Breast epithelium (tissue), 4 donors: ENCODE results near the gene RPP21. TPM values are rescaled to one million over a fixed set of nuclear protein-coding genes. Genes with fewer than 3 reads are reported as not detected.

Source experiments
- DNase-seq, 2 donors: peaks; one replicate each; pipeline ENCODE4 v3.0.0-alpha.2; 2019; ENCODE audit warnings: low spot score in 2 of 2
- H3K27ac ChIP-seq, 2 donors: fragments of 200-600 bp; sonication (generic) in 1 of 2; one replicate each; pipeline ENCODE4 v1.5.1; 2016 to 2019; ENCODE audit warnings: mild to moderate bottlenecking in 1 of 2
- H3K27me3 ChIP-seq, 2 donors: fragments of 200-600 bp; sonication (generic) in 1 of 2; one replicate each; pipeline versions ENCODE4 v1.5.1 to v1.6.0; 2017 to 2019; ENCODE audit warnings: control low read depth in 1 of 2, mild to moderate bottlenecking in 1 of 2
- H3K36me3 ChIP-seq: fragments of 200-600 bp; one replicate; pipeline ENCODE4 v1.5.1; 2019
- H3K4me1 ChIP-seq, 2 donors: fragments of 200-600 bp; sonication (generic); one replicate each; pipeline ENCODE4 v1.5.1; 2016 to 2019; ENCODE audit warnings: control low read depth in 1 of 2
- H3K4me3 ChIP-seq, 3 donors: fragments of 200-600 bp; sonication (generic); 1 replicate in 2 of 3; 2 replicates in 1 of 3; pipeline ENCODE4 v1.5.1; 2016 to 2019; ENCODE audit warnings: mild to moderate bottlenecking in 3 of 3, moderate library complexity in 2 of 3
- H3K9me3 ChIP-seq, 2 donors: fragments of 200-600 bp; sonication (generic) in 1 of 2; one replicate each; pipeline ENCODE4 v1.5.1; 2016 to 2019; ENCODE audit warnings: control low read depth in 1 of 2
- POLR2A ChIP-seq: fragments of 450-650 bp; IDR thresholded peaks from one replicate; pipeline ENCODE4 v1.6.1; 2016; ENCODE audit warnings: antibody characterized with exemption, mild to moderate bottlenecking, moderate library complexity
- POLR2AphosphoS5 ChIP-seq, 3 donors: sonication (generic); formaldehyde crosslinking; IDR thresholded peaks; one replicate each; pipeline ENCODE4 v1.6.1; 2017; ENCODE audit warnings: antibody characterized with exemption in 3 of 3
- intact Hi-C: fragments of 100-400 bp; cut with DNase I; formaldehyde crosslinking; loops from one replicate; pipeline ENCODE4 v1.15.1; 2023; ENCODE audit warnings: low total_unique reads
- total RNA-seq, 3 donors: library from RNA; depleted of rRNA; stranded (reverse); fragments of >200 nt; gene quantifications; one replicate each; pipeline ENCODE4 v1.1.0, GENCODE V29; 2016
- TF ChIP-seq, protein P1 (sequence below), 3 donors: fragments of 450-650 bp; IDR thresholded peaks; one replicate each; pipeline ENCODE4 v1.5.1; 2016 to 2017; ENCODE audit warnings: antibody characterized with exemption in 3 of 3, mild to moderate bottlenecking in 3 of 3, moderate library complexity in 3 of 3

RPP21 gene
- total RNA-seq, 3 donors from 2014 or later, result 59.0 to 69.6 (median 67.8) TPM

DNA sequence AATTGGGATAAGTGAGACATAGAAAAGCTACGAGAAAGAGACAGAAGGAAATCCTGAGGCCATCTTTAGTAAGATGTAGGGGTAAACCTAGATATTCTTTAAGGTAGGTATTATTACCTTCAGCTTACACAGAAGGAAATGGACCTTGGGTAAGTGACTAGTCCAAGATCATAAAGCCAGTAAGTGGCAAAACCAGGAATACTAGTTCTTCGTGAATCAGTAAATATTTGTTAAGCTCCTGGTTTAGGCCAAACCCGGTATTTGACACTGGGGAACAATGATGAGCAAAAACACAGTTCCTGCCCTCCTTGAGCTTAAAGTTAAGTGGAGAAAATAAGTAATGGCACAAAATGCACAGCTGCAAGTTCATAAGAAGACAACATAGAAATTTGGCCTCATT lies 13.0 kb upstream of the RPP21 start:
- DNase-seq, result no peak
- no peak overlapping the region for H3K4me3 ChIP-seq
- H3K9me3 ChIP-seq, result no peaks in the 10 kb centered on the region
- H3K27me3 ChIP-seq, result no peaks in the 10 kb centered on the region
- TF ChIP-seq POLR2A (no peak), POLR2AphosphoS5 (IDR thresholded peaks at IDR 0.05) (no peak)
- TF ChIP-seq, protein P1, sequence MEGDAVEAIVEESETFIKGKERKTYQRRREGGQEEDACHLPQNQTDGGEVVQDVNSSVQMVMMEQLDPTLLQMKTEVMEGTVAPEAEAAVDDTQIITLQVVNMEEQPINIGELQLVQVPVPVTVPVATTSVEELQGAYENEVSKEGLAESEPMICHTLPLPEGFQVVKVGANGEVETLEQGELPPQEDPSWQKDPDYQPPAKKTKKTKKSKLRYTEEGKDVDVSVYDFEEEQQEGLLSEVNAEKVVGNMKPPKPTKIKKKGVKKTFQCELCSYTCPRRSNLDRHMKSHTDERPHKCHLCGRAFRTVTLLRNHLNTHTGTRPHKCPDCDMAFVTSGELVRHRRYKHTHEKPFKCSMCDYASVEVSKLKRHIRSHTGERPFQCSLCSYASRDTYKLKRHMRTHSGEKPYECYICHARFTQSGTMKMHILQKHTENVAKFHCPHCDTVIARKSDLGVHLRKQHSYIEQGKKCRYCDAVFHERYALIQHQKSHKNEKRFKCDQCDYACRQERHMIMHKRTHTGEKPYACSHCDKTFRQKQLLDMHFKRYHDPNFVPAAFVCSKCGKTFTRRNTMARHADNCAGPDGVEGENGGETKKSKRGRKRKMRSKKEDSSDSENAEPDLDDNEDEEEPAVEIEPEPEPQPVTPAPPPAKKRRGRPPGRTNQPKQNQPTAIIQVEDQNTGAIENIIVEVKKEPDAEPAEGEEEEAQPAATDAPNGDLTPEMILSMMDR (IDR thresholded peaks at IDR 0.05), result no peak
- no peaks in the 10 kb centered on the region for H3K36me3 ChIP-seq
- no peak overlapping the region for H3K27ac ChIP-seq
- no peaks in the 10 kb centered on the region for H3K4me1 ChIP-seq
- intact Hi-C loops, result no loop called here

DNA sequence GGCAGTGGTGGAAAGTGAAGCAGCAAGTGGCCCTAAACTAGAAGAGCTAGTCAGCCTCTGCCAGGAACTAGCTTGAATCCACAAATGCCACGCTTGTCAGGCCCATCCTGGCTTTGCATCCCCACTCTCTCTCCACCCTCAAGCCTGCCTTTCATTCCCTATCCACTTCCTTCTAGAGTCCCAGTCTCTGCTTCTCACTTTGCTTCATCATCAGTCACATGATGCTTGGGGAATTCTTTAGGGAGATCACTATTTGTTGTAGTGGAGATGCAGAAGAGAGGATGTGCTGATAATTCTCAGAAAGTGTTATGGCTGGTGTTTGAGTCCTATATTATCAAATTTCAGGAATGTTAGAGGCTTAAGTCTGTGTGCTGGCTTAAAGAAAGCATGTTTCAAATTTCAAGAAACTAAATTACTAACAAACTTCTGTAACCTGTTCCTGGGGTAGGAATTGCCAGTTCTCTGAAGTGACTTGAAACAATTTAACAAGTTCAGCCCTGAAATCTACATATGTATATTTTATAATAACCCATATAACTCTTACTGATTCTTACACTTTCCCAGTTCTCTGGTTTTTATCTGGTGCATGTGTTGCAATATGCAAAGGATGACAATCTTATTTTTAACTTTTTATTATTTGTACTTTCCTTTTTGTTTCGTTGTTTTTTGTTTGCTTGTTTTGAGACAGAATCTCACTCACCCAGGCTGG lies 10.7 kb upstream of the RPP21 start:
- H3K4me3 ChIP-seq, result no peak overlapping the region
- no peaks in the 10 kb centered on the region for H3K27me3 ChIP-seq
- H3K36me3 ChIP-seq, result no peaks in the 10 kb centered on the region
- no peak for DNase-seq
- intact Hi-C loops, result no loop called here
- H3K4me1 ChIP-seq, result no peaks in the 10 kb centered on the region
- H3K9me3 ChIP-seq, result no peaks in the 10 kb centered on the region
- H3K27ac ChIP-seq, result no peak overlapping the region
- TF ChIP-seq POLR2A, result no peak
- no peak for TF ChIP-seq POLR2AphosphoS5 (IDR thresholded peaks at IDR 0.05)
- TF ChIP-seq, protein P1 (IDR thresholded peaks at IDR 0.05), result no peak

DNA sequence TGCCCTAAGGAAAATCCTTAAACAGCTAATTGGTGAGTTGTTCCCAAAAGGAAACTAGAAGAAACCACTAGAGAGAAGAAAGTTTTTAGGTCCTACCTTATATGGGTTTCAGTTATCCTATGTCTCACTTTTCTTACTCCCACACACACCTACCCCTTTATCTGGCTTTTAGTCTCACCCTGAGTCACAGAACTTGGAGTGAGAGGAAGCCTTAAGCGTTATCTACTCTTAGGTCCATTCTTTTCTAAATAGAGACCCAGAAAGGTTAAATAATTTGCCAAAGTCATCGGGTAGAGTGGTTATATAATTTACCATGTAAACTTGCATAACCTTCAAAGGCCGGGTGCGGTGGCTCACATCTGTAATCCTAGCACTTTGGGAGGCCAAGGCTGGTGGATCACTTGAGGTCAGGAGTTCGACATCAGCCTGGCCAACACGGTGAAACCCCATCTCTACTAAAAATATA lies 4.3 kb upstream of the RPP21 start:
- intact Hi-C loops, result no loop called here
- DNase-seq, result no peak
- H3K27ac ChIP-seq, result no peak overlapping the region
- no peaks in the 10 kb centered on the region for H3K27me3 ChIP-seq
- H3K36me3 ChIP-seq, result no peaks in the 10 kb centered on the region
- no peak overlapping the region for H3K4me3 ChIP-seq
- TF ChIP-seq POLR2AphosphoS5 (IDR thresholded peaks at IDR 0.05) (no peak), POLR2A (no peak)
- TF ChIP-seq, protein P1 (IDR thresholded peaks at IDR 0.05), result no peak
- no peaks in the 10 kb centered on the region for H3K9me3 ChIP-seq
- no peaks in the 10 kb centered on the region for H3K4me1 ChIP-seq

DNA sequence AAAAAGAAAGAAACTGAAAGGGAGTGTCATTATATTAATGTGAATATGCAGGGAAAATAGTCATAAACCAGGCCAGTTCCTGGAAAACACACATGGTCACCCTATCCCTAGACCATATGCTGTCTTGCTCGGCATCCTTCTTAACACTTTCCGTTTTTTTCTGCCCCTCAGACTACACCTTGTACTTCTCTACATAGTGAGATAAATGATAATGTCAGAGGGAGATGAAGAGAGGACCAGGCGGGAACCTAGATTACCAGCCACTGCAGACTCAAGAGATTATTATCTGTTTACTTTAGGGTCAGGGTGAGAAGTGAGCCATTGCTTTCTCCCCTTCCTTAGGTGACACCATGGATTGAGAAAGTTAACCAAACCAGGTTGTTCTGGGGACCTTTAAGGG lies 3.7 kb upstream of the RPP21 start:
- no peaks in the 10 kb centered on the region for H3K27me3 ChIP-seq
- H3K9me3 ChIP-seq, result no peaks in the 10 kb centered on the region
- TF ChIP-seq POLR2A (no peak), POLR2AphosphoS5 (IDR thresholded peaks at IDR 0.05) (no peak)
- TF ChIP-seq, protein P1 (IDR thresholded peaks at IDR 0.05), result no peak
- H3K4me1 ChIP-seq, result no peaks in the 10 kb centered on the region
- H3K36me3 ChIP-seq, result no peaks in the 10 kb centered on the region
- H3K27ac ChIP-seq, result no peak overlapping the region
- H3K4me3 ChIP-seq, result no peak overlapping the region
- intact Hi-C loops, result no loop called here
- DNase-seq, result no peak

DNA sequence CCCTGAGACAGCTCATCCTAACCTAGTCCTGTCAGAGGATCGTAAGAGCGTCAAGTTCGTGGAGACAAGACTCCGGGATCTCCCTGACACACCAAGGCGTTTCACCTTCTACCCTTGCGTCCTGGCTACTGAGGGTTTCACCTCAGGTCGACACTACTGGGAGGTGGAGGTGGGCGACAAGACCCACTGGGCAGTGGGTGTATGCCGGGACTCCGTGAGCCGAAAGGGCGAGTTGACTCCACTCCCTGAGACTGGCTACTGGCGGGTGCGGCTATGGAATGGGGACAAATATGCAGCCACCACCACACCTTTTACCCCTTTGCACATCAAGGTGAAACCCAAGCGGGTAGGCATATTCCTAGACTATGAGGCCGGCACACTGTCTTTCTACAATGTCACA lies 3.2 kb upstream of the RPP21 start:
- no peaks in the 10 kb centered on the region for H3K36me3 ChIP-seq
- H3K9me3 ChIP-seq, result no peaks in the 10 kb centered on the region
- no peak for DNase-seq
- H3K4me3 ChIP-seq, result no peak overlapping the region
- TF ChIP-seq POLR2AphosphoS5 (IDR thresholded peaks at IDR 0.05), result no peak
- no peak for TF ChIP-seq POLR2A
- TF ChIP-seq, protein P1 (IDR thresholded peaks at IDR 0.05), result no peak
- H3K27ac ChIP-seq, result no peak overlapping the region
- H3K4me1 ChIP-seq, result no peaks in the 10 kb centered on the region
- no peaks in the 10 kb centered on the region for H3K27me3 ChIP-seq
- intact Hi-C loops, result no loop called here
